ENCODE measurements around the gene RTN4RL2. TPM values are rescaled to one million over a fixed set of nuclear protein-coding genes. Genes with fewer than 3 reads are reported as not detected.
A peak's percentile ranks its signal among the peaks of the same experiment; 100 is the strongest.

The RTN4RL2 gene
- total RNA-seq, 1 experiment from 2014 or later, result 0.03 TPM

DNA sequence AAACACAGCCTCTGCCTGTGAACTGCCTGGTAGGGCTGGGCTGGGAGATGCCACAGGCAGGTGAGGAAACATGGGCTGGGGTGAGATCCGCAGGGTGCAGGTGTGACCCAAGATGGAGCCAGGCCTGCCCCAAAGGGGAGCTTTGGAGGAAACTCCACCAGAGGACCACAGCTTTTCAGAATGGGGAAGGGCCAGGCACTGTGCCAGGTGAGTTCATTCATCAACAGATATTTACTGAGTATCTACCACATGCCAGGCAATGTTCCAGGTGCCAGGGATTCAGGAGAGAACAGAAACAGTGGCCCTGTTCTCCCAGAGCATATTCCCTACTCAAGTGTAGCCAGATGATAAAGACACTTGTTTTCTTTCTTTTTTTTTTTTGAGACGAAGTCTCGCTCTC, 11.2 kb downstream of the RTN4RL2 start:
- Histone ChIP-seq H3K36me3 (no peaks in the 10 kb centered on the region), H3K9me3 (no peaks in the 10 kb centered on the region), H3K4me3 (no peak overlapping the region), H3K27me3 (no peaks in the 10 kb centered on the region)
- peak; percentile 53 for DNase-seq

DNA sequence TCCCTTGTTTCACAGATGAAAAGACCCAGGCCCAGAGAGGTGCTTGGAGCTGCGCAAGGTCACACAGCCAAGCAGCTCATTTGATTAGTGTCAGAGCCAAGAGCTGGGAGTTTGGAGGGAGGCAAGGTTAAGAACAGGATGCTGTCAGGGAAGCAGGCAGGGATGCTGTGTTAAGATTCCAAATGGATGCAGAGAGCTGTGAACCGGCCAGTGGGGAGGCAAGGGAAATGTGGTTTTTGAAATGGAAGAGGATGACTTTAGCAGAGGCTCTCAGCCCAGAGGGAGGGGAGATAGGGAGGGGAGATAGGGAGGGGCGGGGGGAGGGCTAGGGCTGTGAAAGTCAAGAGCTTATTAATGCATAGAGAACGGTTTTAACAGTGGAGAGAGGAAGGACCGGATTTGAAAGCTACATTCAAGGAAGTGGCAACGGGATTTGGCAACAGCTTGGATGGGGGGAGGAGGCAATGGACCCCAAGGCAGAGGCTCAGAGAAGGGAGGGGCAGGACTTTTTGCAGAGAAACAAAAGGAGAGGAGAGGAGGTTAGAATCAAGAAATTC, 13.0 kb downstream of the RTN4RL2 start:
- H3K27me3 ChIP-seq, result no peaks in the 10 kb centered on the region
- H3K4me3 ChIP-seq, result no peak overlapping the region
- DNase-seq, result no peak
- no peaks in the 10 kb centered on the region for H3K36me3 ChIP-seq
- H3K9me3 ChIP-seq, result no peaks in the 10 kb centered on the region

DNA sequence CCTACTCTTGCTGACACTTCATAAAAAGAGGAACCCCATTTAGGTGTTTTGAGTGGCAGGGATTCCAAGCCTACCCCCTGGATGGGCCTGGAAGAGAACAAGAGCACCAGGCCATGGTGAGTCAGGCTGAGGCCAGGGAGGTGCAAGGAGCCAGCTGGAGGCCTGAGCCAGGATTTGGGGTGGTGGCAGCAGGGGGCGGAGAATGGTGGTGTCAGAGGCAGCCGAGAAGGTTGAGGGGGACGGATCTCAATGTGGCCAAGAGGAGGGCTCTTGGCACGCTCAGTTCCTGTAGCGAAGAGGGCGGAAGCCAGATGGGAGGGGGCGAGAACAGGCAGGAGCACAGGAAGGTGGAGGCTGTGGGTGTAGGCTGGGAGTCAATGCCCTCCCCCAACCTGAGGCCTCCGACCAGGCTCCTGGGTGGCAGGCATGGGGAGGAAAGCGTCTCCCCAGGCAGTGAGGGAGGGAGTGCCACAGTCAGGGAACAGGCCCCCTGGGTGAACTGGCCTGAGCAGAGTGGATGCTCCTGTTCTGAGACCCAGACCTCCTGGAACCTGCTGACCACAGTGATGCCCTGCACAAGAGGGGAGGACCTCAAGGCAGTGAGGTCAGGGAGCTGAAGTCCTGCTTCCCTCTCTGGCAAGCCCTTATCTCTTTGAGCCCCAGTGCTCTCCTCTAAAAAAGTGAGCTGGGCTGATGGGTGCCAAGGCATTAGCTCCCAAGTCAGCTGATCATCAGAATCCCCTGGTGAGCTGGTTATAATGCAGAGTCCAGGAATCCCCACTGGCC, 13.9 kb downstream of the RTN4RL2 start:
- Histone ChIP-seq H3K9me3 (no peaks in the 10 kb centered on the region), H3K4me3 (no peak overlapping the region), H3K27me3 (no peaks in the 10 kb centered on the region), H3K36me3 (no peaks in the 10 kb centered on the region)
- peak; percentile 88 for DNase-seq

DNA sequence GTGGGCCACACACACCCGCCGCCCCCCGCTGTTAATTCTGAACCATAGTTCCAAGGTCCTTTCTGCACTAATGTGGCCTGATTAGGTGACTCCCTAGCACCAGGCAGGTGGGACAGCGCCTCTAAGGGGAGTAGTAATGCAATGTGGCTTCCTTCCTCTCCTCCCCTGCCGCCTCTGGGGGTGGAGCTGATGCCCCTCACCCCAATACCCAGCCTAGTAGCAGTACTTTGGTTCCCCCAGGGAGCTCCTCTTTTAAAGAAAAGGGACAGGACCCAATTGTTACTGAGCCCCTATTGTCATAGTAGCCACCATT, 14.4 kb downstream of the RTN4RL2 start:
- H3K9me3 ChIP-seq, result no peaks in the 10 kb centered on the region
- no peak for DNase-seq
- no peak overlapping the region for H3K4me3 ChIP-seq
- H3K36me3 ChIP-seq, result no peaks in the 10 kb centered on the region
- no peaks in the 10 kb centered on the region for H3K27me3 ChIP-seq

DNA sequence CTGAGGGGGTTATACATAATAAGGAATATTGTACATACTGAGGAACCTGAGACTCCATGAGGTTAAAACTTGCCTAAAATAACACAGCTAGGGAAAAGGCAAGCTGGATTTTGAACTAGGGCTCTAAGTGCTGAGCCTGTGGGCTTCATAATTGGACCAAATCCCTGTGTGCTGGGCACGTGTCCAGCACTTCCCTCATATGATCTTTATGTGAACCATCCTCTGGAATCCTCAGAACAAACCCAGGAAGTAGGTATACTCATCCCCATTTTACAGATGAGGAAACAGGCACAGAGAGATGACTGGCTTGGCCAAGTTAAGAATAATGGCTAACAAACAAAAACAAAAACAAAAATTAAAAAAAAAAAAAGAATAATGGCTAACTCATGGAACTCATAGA, 14.9 kb downstream of the RTN4RL2 start:
- Histone ChIP-seq H3K27me3 (no peaks in the 10 kb centered on the region), H3K36me3 (no peaks in the 10 kb centered on the region), H3K9me3 (no peaks in the 10 kb centered on the region), H3K4me3 (no peak overlapping the region)
- DNase-seq, result peak; percentile 48

GRCh38 chr11:57475671-57476046, 15.3 kb downstream of the RTN4RL2 start:
- Histone ChIP-seq H3K36me3 (no peaks in the 10 kb centered on the region), H3K9me3 (no peaks in the 10 kb centered on the region), H3K4me3 (no peak overlapping the region), H3K27me3 (no peaks in the 10 kb centered on the region)
- no peak for DNase-seq

GRCh38 chr11:57476047-57476756, 15.9 kb downstream of the RTN4RL2 start:
- no peaks in the 10 kb centered on the region for H3K9me3 ChIP-seq
- no peak overlapping the region for H3K4me3 ChIP-seq
- H3K27me3 ChIP-seq, result no peaks in the 10 kb centered on the region
- DNase-seq, result no peak
- H3K36me3 ChIP-seq, result no peaks in the 10 kb centered on the region

- Histone ChIP-seq H3K9me3 (no peaks in the 10 kb centered on the region), H3K36me3 (no peaks in the 10 kb centered on the region), H3K4me3 (no peak overlapping the region), H3K27me3 (no peaks in the 10 kb centered on the region; the same call in 1 of the 2 replicates)
- DNase-seq, result no peak
These were observed 16.6 kb downstream of the RTN4RL2 start for GRCh38 chr11:57476757-57477506.

GRCh38 chr11:57477507-57478189, 17.3 kb downstream of the RTN4RL2 start:
- no peak for DNase-seq
- H3K27me3 ChIP-seq, result peaks cover 5% of the 10 kb centered on the region; the same call in 1 of the 2 replicates

DNA sequence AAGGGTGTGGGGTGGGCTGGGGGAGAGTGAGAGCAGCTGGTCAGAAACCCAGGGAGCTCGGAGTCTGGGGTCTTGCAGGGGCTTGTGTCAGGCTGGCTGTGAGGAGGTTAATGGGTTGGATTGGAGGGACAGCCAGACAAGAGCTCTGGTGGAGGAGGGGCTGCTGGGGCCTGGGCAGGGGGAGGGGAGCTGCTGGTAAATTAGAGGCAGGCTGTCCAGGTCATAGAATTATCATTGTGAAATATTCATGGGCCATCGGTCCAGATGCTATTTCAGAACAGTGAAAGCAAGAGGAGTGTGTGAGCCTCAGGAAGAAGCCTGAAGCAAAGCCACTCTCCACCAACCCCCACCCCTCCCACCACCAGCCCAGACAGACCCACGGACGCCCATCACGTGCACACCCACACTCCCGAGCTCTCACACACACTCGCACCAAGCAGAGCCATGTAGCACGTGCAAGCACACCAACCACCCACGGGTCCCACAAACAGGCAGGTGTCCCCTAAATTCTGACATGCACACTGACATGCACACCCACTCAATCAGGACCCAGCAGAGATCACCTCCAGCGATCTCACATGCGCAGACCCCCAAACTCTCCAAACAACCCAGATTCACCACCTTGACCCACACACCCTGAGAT, 18.8 kb downstream of the RTN4RL2 start:
- Histone ChIP-seq H3K4me3 (no peak overlapping the region), H3K9me3 (no peaks in the 10 kb centered on the region), H3K36me3 (no peaks in the 10 kb centered on the region), H3K27me3 (peaks cover 8% of the 10 kb centered on the region; the same call in 1 of the 2 replicates)
- no peak for DNase-seq

More at GRCh38 chr11:57477507-57478189, 17.3 kb downstream of the RTN4RL2 start:
- H3K4me3 ChIP-seq, result no peak overlapping the region
- no peaks in the 10 kb centered on the region for H3K36me3 ChIP-seq
- no peaks in the 10 kb centered on the region for H3K9me3 ChIP-seq

GRCh38 chr11:57479911-57480310, 19.6 kb downstream of the RTN4RL2 start:
- Histone ChIP-seq H3K36me3 (no peaks in the 10 kb centered on the region), H3K4me3 (no peak overlapping the region), H3K27me3 (peaks cover 8% of the 10 kb centered on the region; the same call in 1 of the 2 replicates), H3K9me3 (no peaks in the 10 kb centered on the region)
- no peak for DNase-seq

GRCh38 chr11:57480409-57481137, 20.2 kb downstream of the RTN4RL2 start:
- H3K4me3 ChIP-seq, result no peak overlapping the region
- H3K9me3 ChIP-seq, result no peaks in the 10 kb centered on the region
- no peak for DNase-seq
- peaks cover 8% of the 10 kb centered on the region; the same call in 1 of the 2 replicates for H3K27me3 ChIP-seq
- H3K36me3 ChIP-seq, result no peaks in the 10 kb centered on the region

DNA sequence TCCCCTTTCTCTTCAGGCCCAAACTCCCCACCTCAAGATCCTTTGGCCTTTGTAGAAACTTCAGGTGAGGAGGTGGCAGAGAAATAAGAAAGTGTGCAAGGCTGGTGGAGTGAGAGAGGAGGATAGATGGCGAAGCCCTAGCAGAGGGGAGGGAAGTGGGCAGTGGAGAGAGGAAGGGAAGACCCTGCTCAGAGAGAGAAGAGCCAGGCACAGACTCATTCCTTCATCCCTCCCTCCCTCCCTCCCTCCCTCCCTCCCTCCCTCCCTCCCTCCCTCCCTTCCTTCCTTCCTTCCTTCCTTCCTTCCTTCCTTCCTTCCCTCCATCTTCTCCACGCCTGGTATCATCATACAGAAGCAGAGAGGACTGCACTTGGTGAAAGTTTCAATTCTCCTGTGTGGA, 21.0 kb downstream of the RTN4RL2 start:
- Histone ChIP-seq H3K27me3 (peaks cover 8% of the 10 kb centered on the region; the same call in 1 of the 2 replicates), H3K4me3 (no peak overlapping the region), H3K36me3 (no peaks in the 10 kb centered on the region), H3K9me3 (no peaks in the 10 kb centered on the region)
- DNase-seq, result no peak

DNA sequence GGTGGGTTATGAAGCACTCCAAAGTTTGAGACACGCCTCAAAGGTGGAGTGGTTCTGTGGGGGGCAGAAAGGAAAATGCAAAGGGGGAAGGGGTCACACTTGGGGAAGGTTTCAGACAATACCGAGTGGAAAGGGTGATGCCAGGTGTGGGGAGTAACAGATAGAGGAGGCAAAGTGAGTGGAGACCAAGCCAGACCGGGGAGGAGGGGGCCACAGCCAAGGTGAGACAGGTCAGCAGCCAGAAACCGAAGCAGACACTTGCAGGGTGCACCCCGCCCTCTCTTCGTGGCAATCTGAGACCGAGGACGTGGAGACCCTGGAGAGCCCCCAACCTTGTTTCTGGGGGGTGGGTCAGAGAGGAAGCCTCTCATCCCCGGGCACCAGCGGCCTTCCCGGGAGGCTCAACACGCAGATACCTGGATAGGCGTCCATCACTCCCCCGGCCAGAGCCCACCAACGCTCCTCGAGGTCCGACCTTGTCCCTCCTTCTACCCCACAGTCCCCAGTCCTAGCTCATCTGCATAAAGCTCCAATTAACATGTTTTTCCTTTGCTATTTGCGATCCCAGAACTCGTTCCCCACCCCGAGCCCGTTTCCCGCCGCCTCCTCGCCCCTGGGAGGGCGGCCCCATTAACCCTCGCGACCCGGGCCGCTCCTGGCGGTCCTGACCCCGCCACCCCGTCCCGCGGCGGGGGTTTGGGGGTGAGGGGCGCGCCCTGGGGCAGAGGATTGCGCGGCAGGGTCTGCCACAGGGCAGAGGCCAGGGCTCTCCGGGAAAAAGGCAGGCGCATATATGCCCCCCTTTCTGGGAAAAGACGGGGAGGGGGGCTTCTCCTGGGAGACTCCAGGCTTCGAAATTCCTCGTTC, 21.8 kb downstream of the RTN4RL2 start:
- no peak overlapping the region; the same call in 1 of the 2 replicates for H3K4me3 ChIP-seq
- DNase-seq, result no peak

More for the DNA sequence above, 21.8 kb downstream of the RTN4RL2 start:
- no peaks in the 10 kb centered on the region for H3K9me3 ChIP-seq
- no peaks in the 10 kb centered on the region for H3K36me3 ChIP-seq
- H3K27me3 ChIP-seq, result peaks cover 8% of the 10 kb centered on the region; the same call in 1 of the 2 replicates

Measured in MG63 (cell line).